CD4-positive, alpha-beta T cell (primary cell): ENCODE data around the gene CYYR1. TPM values are rescaled to one million over a fixed set of nuclear protein-coding genes. Genes with fewer than 3 reads are reported as not detected.

Source experiments
- ATAC-seq: fragments of 200-7000 bp; cut with Tn5 transposase; one replicate; pipeline ENCODE4 v1.10.0; 2022; ENCODE audit warnings: mild to moderate bottlenecking; ENCODE audit not compliant: poor library complexity
- CTCF ChIA-PET: fragments of 350-600 bp; sonication (Branson Sonifier 250); formaldehyde crosslinking; loops from one replicate; lab custom pipeline; 2021; ENCODE audit warnings: antibody characterized with exemption, inconsistent platforms; lab: Charles Lee
- POLR2A ChIA-PET: fragments of 350-600 bp; sonication (Branson Sonifier 250); formaldehyde crosslinking; loops from one replicate; lab custom pipeline; 2021; ENCODE audit warnings: antibody characterized with exemption, inconsistent platforms; lab: Charles Lee
- DNase-seq, 14 experiments: peaks; one replicate each; pipeline ENCODE4 v3.0.0-alpha.2; 2013 to 2020; ENCODE audit warnings: mixed read lengths in 2 of 14
- H3K27ac ChIP-seq, 2 donors: one replicate each; pipeline versions ENCODE4 v1.5.1 to v1.7.0; 2013; ENCODE audit warnings: low read length in 2 of 2, low read depth in 1 of 2, mild to moderate bottlenecking in 1 of 2
- H3K27me3 ChIP-seq, 2 experiments: 1 replicate in 1 of 2; 2 replicates in 1 of 2; pipeline versions ENCODE4 v1.6.1 to v1.7.0; 2013; ENCODE audit warnings: low read length in 2 of 2, control low read depth in 1 of 2, mild to moderate bottlenecking in 1 of 2, moderate library complexity in 1 of 2; ENCODE audit not compliant: insufficient read depth in 2 of 2, control insufficient read depth in 1 of 2
- H3K36me3 ChIP-seq: one replicate; pipeline ENCODE4 v1.6.1; 2013; ENCODE audit warnings: low read length, control low read depth; ENCODE audit not compliant: insufficient read depth
- H3K4me1 ChIP-seq: one replicate; pipeline ENCODE4 v1.6.1; 2013; ENCODE audit warnings: low read length, control low read depth; ENCODE audit not compliant: insufficient read depth
- H3K4me3 ChIP-seq: one replicate; pipeline ENCODE4 v1.5.1; 2013; ENCODE audit warnings: mild to moderate bottlenecking, low read length, moderate library complexity
- H3K9me3 ChIP-seq, 2 experiments: 1 replicate in 1 of 2; 2 replicates in 1 of 2; pipeline versions ENCODE4 v1.6.1 to v1.7.0; 2013; ENCODE audit warnings: low read length in 2 of 2, mild to moderate bottlenecking in 2 of 2, control low read depth in 1 of 2, moderate library complexity in 1 of 2; ENCODE audit not compliant: control insufficient read depth in 1 of 2, insufficient read depth in 1 of 2
- H3K27ac Mint-ChIP-seq: one replicate; pipeline ENCODE4 v1.8.0; 2020; ENCODE audit warnings: mixed read lengths
- H3K27me3 Mint-ChIP-seq: one replicate; pipeline ENCODE4 v1.8.0; 2021; ENCODE audit warnings: mixed read lengths
- H3K36me3 Mint-ChIP-seq: one replicate; pipeline ENCODE4 v1.8.0; 2021; ENCODE audit warnings: low read depth, mixed read lengths
- H3K4me1 Mint-ChIP-seq: one replicate; pipeline ENCODE4 v1.8.0; 2021; ENCODE audit warnings: low read depth, mixed read lengths
- H3K4me3 Mint-ChIP-seq: one replicate; pipeline ENCODE4 v1.8.0; 2020; ENCODE audit warnings: mild to moderate bottlenecking, mixed read lengths
- H3K9me3 Mint-ChIP-seq: one replicate; pipeline ENCODE4 v1.8.0; 2020; ENCODE audit warnings: mixed read lengths
- CTCF ChIP-seq: fragments of 200-600 bp; IDR thresholded peaks from one replicate; pipeline ENCODE4 v1.8.0; 2022; ENCODE audit warnings: antibody characterized with exemption, mild to moderate bottlenecking
- intact Hi-C, 2 experiments: fragments of 100-400 bp; cut with DNase I in 1 of 2; cut with micrococcal nuclease in 1 of 2; formaldehyde crosslinking; loops; one replicate each; pipeline versions ENCODE4 v1.15.1 to v1.9.0; 2023 to 2025; cut with DNase I, micrococcal nuclease
- total RNA-seq, 174 experiments: library from RNA in 2 of 174; stranded (reverse) in 2 of 174; gene quantifications; one replicate each; pipeline ENCODE4 v1.2.3 and lab custom pipeline; 2021 to 2026

Gene CYYR1
- total RNA-seq, 2 experiments from 2014 or later: not detected

- H3K9me3 ChIP-seq: peaks cover 0 to 4% of the 10 kb centered on the region in 2 experiments
- ChIA-PET CTCF (no interaction called here), POLR2A (no interaction called here)
Observed at GRCh38 chr21:26421724-26422123, 151.4 kb downstream of the CYYR1 start.

More at GRCh38 chr21:26421724-26422123, 151.4 kb downstream of the CYYR1 start:
- peaks cover 7% of the 10 kb centered on the region for H3K27me3 Mint-ChIP-seq
- no peaks in the 10 kb centered on the region for H3K36me3 ChIP-seq
- DNase-seq (no peak), ATAC-seq (no peak)
- no peaks in the 10 kb centered on the region for H3K4me1 Mint-ChIP-seq
- H3K4me3 Mint-ChIP-seq: no peak overlapping the region
- H3K27ac ChIP-seq: no peak overlapping the region
- intact Hi-C loops: no loop called here
- H3K27ac Mint-ChIP-seq: no peak overlapping the region
- H3K36me3 Mint-ChIP-seq: no peaks in the 10 kb centered on the region
- no peak overlapping the region for H3K4me3 ChIP-seq
- H3K27me3 ChIP-seq: no peaks in the 10 kb centered on the region
- TF ChIP-seq CTCF: no peak
- H3K9me3 Mint-ChIP-seq: no peaks in the 10 kb centered on the region
- no peaks in the 10 kb centered on the region for H3K4me1 ChIP-seq
